GM12865 (cell line): ENCODE measurements around the gene HPS5.
"Not testable (repeated sequence)": the region's sequence is repeated elsewhere in the genome, so short reads cannot be mapped to it uniquely, and the experiment has no call there.

ENCODE experiments used
- DNase-seq: peaks from one replicate; pipeline ENCODE4 v3.0.0; 2010; ENCODE audit warnings: low read depth
- H3K4me3 ChIP-seq: 2 replicates; pipeline ENCODE4 v1.5.1; 2011; ENCODE audit warnings: mild to moderate bottlenecking, low read depth, low read length, control low read depth
- TF ChIP-seq, protein P1 (sequence below): IDR thresholded peaks from 2 replicates; pipeline ENCODE4 v1.5.1; 2011; ENCODE audit warnings: low read length, control low read depth, low read depth, inconsistent platforms; ENCODE audit not compliant: insufficient read depth; ENCODE audit errors: missing control alignments

The HPS5 gene

DNA sequence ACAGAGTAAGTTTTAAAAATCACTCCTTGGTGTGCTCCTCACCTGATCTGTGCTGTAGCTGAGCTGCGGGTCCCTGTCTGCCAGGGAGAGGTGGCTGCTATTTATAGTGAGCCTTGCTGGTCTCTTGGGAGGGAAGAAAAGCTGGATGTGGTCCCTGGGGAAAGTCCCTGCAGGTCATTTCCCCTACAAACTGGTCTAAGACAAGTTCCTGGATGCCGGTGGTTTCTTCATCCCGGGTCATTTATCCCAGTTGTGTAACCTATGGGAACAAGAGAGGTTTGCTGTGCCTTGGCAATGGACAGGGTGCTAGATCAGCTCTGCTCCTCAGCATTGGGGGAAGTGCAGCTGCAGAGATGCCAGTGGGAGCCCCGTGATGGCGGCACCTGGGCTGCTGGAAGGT lies 73.4 kb downstream of the HPS5 start, which contains the start of gene SAA2:
Gene SAA2, minus strand, starts transcription at position 108 of the 400 bp plus-strand sequence. CDS start 657 bp downstream, outside the sequence.
- no peak within 1 kb of the TSS for H3K4me3 ChIP-seq
- TF ChIP-seq, protein P1, sequence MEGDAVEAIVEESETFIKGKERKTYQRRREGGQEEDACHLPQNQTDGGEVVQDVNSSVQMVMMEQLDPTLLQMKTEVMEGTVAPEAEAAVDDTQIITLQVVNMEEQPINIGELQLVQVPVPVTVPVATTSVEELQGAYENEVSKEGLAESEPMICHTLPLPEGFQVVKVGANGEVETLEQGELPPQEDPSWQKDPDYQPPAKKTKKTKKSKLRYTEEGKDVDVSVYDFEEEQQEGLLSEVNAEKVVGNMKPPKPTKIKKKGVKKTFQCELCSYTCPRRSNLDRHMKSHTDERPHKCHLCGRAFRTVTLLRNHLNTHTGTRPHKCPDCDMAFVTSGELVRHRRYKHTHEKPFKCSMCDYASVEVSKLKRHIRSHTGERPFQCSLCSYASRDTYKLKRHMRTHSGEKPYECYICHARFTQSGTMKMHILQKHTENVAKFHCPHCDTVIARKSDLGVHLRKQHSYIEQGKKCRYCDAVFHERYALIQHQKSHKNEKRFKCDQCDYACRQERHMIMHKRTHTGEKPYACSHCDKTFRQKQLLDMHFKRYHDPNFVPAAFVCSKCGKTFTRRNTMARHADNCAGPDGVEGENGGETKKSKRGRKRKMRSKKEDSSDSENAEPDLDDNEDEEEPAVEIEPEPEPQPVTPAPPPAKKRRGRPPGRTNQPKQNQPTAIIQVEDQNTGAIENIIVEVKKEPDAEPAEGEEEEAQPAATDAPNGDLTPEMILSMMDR = no peak
- no peak for DNase-seq

DNA sequence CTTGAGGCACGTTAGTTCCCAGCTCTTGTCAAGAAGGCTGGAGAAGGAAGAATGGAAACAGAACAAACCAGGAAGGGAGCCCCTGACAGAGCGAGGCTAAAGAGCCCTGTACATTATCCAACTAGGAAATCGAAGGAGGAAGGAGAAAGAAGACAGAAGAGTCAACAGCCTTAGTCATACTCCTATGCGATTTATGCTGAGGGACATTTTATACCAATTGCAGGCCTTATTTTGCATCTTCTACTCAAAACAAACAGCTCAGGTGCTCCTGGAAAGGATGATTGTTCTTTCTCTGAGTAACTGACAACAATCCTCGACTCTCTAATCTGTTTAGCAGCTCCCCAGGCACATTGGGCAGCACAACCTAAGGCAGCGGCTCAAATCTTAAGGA lies 74.8 kb downstream of the HPS5 start:
- not testable (repeated sequence) for DNase-seq, H3K4me3 ChIP-seq

DNA sequence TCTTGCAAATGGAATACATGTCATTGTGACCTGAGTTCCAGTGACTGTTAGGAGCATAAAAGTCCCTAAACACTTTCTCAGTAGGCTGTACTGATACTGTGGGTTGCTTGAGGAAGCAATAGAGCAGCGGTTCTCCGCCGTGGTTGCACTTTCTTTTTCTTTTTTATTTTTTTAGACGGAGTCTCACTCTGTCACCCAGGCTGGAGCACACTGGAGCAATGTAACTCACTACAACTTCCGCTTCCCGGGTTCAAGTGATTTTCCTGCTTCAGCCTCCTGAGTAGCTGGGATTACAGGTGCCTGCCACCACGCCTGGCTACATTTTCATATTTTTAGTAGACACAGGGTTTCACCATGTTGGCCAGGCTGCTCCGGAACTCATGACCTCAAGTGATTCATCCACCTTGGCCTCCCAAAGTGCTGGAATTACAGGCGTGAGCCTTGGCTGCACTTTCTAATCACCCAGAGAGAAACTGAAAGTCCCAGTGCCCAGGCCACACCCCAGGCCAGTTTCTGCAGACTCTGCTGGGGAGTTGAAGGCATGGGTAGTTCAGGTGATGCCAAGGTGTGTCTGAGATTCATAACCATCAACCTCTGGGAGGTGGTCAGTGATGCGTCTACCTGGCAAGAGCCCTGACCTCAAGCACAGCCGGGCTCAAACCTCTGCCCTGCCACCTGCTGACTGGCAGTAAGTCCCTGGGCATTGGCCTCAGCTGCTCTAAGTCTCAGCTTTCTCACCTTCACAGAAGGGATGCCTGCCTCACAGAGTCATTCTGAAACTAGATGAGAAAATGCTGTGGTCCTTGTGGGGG lies 75.4 kb downstream of the HPS5 start:
- H3K4me3 ChIP-seq = peak overlapping the region; percentile 44
- peak; percentile 87 for DNase-seq

DNA sequence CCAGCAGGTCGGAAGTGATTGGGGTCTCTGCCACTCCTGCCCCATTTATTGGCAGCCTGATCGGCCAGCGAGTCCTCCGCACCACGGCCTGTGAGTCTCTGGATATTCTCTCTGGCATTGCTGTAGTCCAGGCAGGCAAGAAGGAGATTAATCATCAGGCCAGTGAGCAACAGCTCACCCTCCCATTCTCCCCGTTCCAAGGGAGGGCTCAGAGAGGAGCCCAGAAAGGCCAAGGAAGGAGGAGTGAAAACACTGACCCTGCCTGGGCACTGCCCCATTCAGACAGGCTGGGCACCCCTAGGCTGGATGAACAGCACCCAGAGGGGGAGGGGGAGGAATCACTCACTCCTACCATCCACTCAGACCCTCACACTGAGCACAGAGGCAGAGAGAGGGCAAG lies 76.5 kb downstream of the HPS5 start:
- TF ChIP-seq, protein P1 = no peak
- DNase-seq = no peak
- no peak overlapping the region for H3K4me3 ChIP-seq

DNA sequence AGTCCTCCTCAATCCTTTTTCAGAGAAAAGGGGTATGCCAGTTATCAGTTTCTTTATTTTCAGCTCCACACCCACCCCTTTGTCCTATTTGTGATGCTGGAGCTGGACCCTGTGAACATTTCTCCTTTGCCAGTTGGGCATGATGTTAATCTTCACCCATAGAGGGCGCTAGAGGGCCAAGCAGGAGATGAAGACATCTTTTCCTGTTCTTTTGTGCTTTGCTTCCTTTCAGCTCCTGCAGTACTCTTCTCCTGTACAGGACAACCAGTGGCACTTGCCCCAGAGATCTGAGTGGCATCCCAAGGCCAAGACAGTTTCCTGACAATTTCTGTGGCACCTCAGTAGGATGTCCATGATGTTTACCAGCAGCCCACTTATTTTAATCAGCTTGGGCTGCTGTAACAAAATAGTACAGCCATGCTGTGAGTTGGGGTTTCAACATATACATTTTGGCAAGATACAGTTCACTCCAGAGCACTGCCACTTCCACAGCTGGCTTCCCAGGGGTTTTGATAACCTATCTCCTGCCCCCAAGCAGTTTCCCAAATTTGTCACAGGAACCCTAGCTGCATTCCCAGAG lies 78.1 kb downstream of the HPS5 start:
- TF ChIP-seq, protein P1 = peak; percentile 91
- no peak overlapping the region for H3K4me3 ChIP-seq
- DNase-seq = peak; percentile 89

DNA sequence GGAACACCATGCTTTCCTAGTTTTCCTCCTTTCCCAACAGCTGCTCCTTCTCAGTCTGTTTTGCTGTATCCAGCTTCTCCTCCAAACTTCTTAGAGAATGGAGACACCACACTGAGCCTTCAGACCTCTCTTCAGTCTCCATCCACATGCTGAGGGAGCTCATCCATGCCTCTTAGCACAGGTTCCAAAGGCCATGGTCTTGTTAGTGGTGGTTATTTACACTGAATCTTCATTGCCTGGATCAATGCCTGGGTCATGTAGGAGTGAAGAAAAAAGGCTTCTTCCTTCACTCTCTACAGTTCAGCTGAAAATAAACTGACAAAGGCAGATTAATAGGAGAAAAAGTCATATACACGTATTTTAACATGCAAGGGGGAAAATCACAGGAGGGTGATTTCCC lies 82.3 kb downstream of the HPS5 start:
- no peak for DNase-seq
- TF ChIP-seq, protein P1 = no peak
- no peak overlapping the region for H3K4me3 ChIP-seq

DNA sequence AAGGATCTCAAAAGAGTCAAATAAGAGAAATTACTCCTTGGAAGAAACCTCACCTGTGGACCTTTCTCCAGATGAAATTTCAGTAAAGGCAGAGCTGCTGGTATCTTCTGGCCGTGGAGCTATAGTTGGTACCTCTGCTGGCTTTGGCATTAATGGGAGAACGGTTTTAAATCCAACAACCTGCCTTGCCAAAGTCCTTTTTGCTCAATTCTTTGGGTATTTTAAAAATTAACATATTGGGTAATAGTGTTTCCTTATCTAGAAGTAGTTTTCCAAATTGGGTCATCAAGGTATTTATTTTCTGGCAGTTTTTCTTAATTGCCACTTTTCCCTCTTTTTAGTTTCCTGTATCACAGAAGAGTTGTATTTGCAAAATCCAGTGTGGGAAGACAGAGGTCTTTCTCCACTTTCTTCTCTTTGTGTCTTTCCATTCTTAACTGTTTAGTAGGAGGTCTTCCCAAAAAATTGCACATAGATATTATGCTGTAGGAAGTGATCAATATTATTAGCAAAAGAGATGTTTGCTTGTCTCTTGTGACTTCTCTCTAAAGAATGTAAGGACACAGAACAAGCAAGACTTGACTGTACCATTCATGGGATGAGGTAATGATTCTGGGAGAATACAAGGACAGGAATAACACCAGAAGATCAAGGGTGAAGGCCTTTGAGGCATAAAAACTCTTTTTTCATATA lies 85.1 kb downstream of the HPS5 start, which contains the start of gene SAA4:
Gene SAA4, minus strand, starts transcription at position 139 of the 693 bp plus-strand sequence. CDS start 876 bp downstream, outside the sequence.
- TF ChIP-seq, protein P1 = no peak
- no peak for DNase-seq
- no peak within 1 kb of the TSS for H3K4me3 ChIP-seq
